ENCODE results near the gene CYTH1.

Gene CYTH1, protein sequence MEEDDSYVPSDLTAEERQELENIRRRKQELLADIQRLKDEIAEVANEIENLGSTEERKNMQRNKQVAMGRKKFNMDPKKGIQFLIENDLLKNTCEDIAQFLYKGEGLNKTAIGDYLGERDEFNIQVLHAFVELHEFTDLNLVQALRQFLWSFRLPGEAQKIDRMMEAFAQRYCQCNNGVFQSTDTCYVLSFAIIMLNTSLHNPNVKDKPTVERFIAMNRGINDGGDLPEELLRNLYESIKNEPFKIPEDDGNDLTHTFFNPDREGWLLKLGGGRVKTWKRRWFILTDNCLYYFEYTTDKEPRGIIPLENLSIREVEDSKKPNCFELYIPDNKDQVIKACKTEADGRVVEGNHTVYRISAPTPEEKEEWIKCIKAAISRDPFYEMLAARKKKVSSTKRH

DNA sequence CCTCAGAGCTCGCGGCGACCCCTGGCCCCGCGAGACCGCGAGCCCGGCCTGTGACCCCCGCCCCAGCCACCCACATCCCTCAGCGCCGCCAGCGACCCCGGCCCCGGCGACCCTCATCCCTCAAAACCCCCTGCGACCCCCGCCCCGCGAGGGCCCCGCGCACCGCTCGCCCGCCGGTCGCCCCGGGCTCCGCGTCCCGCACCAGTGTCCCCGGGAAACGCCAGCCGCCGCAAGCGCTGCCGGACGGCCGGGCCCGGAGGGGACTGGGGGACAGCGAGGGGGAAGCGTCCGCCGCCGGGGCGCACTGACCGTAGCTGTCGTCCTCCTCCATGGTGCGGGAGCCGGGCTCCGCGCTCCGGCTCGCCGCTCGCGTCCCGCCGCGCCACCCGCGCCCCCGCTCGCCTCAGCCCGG, at the start of gene CYTH1:
Gene CYTH1, minus strand, starts transcription at position 381 of the 412 bp plus-strand sequence. Its CDS starts 50 bp downstream, at position 331.
- Mint-ChIP-seq H3K4me1 (peaks cover 49% of the 10 kb centered on the region), H3K27ac (peak within 1 kb of the TSS; percentile 97), H3K9me3 (no peaks in the 10 kb centered on the region), H3K4me3 (peak within 1 kb of the TSS; percentile 90), H3K36me3 (peaks cover 53% of the 10 kb centered on the region)
- DNase-seq (ENCODE audit: low spot score in 2 of 2) = peak in 1 of 2 donors; percentile 74
- no peak for ATAC-seq

DNA sequence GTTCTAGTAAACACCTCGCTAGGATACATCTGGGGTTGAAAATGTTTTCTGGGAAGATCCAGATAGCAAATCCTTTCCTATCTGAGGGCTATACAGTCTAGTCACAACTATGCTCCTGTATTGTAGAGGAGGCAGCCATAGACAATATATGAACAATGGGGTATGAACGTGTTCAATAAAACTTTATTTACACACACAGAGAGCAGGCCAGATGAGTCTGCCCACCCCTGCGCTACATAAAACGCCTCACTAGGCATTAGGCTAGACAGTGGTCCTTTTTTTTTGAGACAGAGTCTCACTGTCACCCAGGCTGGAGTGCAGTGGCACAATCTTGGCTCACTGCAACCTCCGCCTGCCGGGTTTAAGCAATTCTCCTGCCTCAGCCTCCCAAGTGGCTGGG, 47.4 kb upstream of the CYTH1 start:
- Mint-ChIP-seq H3K4me3 (no peak overlapping the region), H3K9me3 (no peaks in the 10 kb centered on the region), H3K36me3 (peaks cover 100% of the 10 kb centered on the region), H3K27ac (no peak overlapping the region), H3K4me1 (peaks cover 29% of the 10 kb centered on the region)
- ATAC-seq = no peak
- DNase-seq (ENCODE audit: low spot score in 2 of 2) = no peak

DNA sequence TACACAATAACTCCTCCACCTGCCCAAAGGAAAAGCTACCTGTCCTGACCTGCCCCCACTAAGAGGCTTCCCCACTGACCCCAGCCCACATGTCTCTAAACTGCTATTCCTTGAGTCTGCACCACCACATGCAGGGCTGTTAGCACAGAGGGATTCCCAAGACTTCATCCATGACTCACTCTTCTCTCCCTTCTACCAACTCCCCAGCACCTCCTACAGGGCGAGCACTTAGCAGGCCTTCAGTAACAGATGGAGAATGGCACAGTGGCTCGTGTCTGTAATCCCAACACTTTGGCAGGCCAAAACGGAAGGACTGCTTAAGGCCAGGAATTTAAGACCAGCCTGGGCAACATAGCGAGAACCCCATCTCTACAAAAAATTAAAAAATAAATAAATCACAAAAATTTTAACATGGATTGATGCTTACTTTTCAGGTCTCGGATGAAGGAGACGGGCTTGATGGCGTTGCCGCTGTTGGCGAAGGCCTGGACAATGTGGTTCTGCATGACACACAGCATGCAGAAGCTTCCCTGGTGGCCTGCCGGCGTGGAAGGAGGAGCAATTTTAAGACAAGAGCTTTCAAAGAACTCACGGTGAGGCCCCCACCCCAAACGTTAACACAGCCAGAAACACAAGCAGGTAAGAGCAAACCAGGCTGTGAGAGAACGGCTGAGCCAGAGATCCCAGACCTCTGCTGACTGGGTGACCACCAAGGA, 46.6 kb upstream of the CYTH1 start:
- H3K9me3 Mint-ChIP-seq = no peaks in the 10 kb centered on the region
- H3K27ac Mint-ChIP-seq = peak overlapping the region; percentile 8
- peak; percentile 62 for ATAC-seq
- no peak for DNase-seq (ENCODE audit: low spot score in 2 of 2)
- H3K4me3 Mint-ChIP-seq = no peak overlapping the region
- peaks cover 100% of the 10 kb centered on the region for H3K36me3 Mint-ChIP-seq
- peaks cover 36% of the 10 kb centered on the region for H3K4me1 Mint-ChIP-seq

DNA sequence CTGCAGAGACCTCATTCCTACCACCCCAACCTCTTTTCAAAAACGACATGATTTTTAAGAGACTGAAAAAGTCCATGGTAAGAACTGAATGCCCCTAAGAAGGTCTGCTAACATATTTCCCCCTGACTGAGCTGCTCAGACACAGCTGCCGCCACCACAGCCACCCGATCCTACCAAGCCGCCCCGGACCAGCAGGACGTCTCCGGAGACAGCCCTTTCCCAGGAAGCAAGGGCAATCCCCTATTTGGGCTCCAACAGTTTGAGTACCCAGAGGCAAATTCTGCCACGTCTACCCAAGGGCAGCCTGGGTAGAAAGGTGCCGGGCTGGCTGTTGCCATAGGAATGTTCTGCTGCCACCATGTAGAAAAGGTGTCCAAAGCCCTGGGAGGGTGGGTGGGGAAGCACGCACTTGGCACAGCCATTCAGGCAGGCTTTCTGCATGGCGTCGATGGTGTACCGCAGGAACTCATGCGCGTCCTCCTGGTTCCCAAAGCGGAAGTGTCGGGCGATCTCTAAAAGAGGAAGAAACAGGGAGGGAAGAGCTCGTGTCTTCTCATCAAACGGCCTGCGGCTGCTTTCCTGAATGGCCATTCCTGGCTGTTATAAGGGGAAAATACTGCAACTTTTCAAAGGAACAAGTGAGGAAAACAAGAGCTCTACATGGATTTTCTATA, 44.9 kb upstream of the CYTH1 start:
- Mint-ChIP-seq H3K9me3 (no peaks in the 10 kb centered on the region), H3K27ac (no peak overlapping the region), H3K36me3 (peaks cover 100% of the 10 kb centered on the region), H3K4me3 (no peak overlapping the region), H3K4me1 (peaks cover 42% of the 10 kb centered on the region)
- ATAC-seq = no peak
- no peak for DNase-seq (ENCODE audit: low spot score in 2 of 2)

DNA sequence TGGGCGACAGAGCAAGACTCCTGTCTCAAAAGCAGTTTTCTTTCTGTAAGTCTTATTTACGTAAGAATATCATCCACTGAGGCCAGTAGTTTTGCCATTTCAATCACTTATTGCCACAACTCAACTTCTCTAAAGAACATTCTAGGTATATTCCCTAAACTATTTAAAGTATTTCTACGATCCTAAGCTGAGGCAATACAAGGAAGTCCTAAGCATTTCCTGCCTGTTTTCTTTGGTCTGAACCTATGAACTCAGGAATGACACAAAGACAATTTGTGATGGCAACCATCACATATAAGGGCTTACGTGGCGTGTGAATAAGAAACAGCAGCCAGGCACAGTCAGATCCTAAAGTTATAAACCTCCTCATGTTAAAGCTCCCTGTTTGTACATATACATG, 44.3 kb upstream of the CYTH1 start:
- Mint-ChIP-seq H3K4me3 (no peak overlapping the region), H3K36me3 (peaks cover 100% of the 10 kb centered on the region), H3K27ac (peak overlapping the region; percentile 78), H3K4me1 (peaks cover 42% of the 10 kb centered on the region), H3K9me3 (no peaks in the 10 kb centered on the region)
- DNase-seq (ENCODE audit: low spot score in 2 of 2) (no peak), ATAC-seq (no peak)

DNA sequence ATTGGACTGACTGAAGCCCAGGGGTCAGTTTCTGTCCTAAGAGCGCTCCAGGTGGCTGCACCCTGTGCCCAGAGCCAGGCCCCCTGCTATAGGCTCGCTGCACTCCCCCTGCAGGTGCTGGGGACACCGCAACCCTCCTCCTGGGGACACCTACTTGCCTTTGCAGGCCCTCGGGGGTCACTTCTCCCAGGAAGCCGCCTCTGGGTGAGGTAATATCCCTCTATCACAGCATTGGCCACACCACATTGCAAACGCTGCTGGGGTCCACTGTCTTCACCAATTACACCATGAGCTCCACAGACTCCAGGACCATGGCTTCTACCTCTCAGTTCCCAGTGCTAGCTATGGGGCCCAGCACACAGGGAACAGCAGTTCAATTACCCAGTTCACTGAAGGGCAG, 43.6 kb upstream of the CYTH1 start:
- peak overlapping the region; percentile 78 for H3K27ac Mint-ChIP-seq
- no peak for DNase-seq (ENCODE audit: low spot score in 2 of 2)
- H3K9me3 Mint-ChIP-seq = no peaks in the 10 kb centered on the region
- no peak overlapping the region for H3K4me3 Mint-ChIP-seq
- peaks cover 41% of the 10 kb centered on the region for H3K4me1 Mint-ChIP-seq
- H3K36me3 Mint-ChIP-seq = peaks cover 100% of the 10 kb centered on the region
- no peak for ATAC-seq

DNA sequence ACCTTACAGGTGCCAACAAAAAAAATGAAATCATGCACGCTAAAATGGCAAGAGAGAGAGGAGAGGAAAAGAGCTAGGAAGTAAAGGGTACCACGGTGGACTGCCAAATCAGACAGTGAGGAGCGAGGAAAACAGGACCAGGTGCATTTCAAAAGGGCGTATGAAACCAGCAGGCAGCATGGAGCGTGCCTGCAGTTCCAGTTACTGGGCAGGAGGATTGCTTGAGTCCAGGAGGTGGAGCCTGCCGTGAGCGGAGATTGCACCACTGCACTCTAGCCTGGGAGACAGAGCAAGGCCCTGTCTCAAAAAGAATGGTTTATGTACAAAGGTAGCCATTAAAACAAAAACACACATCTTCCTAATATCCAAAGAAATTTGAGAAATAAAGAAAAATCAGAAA, 42.2 kb upstream of the CYTH1 start:
- peak overlapping the region; percentile 87 for H3K27ac Mint-ChIP-seq
- DNase-seq (ENCODE audit: low spot score in 2 of 2) (no peak), ATAC-seq (no peak)
- H3K9me3 Mint-ChIP-seq = no peaks in the 10 kb centered on the region
- peaks cover 100% of the 10 kb centered on the region for H3K36me3 Mint-ChIP-seq
- peaks cover 45% of the 10 kb centered on the region for H3K4me1 Mint-ChIP-seq
- no peak overlapping the region for H3K4me3 Mint-ChIP-seq

DNA sequence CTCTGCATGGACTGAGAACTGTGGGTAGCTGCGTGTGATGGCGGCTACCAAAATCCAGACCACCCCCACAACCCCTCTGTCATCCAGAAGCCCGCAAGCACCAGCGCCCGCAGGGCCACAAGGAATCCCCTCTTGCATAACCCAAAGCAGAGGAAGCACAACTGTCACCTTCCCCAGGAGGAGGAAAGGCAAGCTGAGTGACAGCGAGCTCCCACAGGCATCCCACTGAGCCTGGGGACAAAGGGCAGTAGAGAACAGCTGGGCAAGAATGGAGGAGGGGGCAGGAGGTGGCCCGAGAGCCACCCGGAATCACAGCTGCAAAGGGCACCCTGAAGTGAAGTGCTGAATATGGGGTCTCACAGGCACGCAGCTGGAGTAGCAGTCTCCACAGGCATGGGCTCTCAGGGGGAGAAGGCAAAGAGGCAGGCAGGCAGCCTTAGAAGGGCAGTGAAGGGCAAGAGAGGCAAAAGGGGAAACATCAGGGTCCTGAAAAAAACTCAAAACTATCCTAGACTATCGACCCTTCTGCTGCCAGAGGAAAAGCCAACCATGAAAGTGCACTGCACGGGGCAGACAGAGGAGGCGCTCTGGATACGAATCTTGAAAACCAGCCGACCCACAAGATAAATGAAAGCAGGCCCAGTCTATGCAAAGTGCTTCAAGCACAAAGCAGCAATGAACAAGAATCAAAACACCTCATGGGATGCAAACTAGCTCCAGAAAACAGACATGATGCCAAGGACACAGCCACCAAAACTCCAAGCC, 41.4 kb upstream of the CYTH1 start:
- H3K4me1 Mint-ChIP-seq = peaks cover 51% of the 10 kb centered on the region
- peaks cover 100% of the 10 kb centered on the region for H3K36me3 Mint-ChIP-seq
- H3K9me3 Mint-ChIP-seq = no peaks in the 10 kb centered on the region
- ATAC-seq = no peak
- peak overlapping the region; percentile 87 for H3K27ac Mint-ChIP-seq
- DNase-seq (ENCODE audit: low spot score in 2 of 2) = no peak
- H3K4me3 Mint-ChIP-seq = no peak overlapping the region

DNA sequence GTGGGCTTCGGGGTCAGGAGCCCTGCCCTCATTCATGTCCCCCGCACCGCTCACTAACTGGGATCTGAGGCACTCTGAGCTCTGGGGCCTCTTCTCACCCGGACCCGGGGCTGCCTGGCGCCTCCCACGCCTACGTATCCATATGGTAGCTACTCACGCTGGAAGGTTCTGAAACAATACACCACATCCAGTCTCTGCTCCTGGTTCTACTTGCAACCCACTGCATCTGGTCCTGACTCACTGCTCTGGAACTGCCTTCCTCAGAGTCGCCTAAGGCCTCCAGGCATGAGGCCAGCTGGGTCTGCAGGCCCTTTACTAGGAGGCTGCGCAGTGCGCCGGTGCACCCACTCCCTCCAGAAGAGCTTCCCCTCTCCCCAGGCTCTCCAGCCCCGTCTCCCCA, 40.5 kb upstream of the CYTH1 start:
- DNase-seq (ENCODE audit: low spot score in 2 of 2) (no peak), ATAC-seq (no peak)
- Mint-ChIP-seq H3K4me3 (no peak overlapping the region), H3K36me3 (peaks cover 100% of the 10 kb centered on the region), H3K4me1 (peaks cover 53% of the 10 kb centered on the region), H3K9me3 (no peaks in the 10 kb centered on the region), H3K27ac (peak overlapping the region; percentile 87)

DNA sequence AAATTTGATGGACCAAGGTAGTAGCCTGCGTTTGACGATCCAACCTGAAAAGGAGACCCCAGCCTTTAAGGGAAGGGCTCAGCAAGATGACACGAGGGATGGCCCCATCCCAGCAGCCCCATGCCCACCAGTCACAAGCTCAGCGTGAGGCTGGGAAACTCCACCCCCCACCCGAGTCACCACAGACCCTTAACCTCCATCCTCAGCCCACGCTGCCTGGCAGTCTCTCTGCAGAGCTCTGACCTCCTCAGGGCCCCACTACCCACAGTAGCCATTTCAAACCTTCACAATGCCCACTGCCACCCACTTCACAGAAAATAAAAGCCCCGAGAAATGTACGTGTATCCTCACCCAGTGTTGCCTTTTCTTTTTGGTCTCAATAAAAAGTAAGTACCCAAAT, 39.9 kb upstream of the CYTH1 start:
- H3K4me1 Mint-ChIP-seq = peaks cover 59% of the 10 kb centered on the region
- peaks cover 100% of the 10 kb centered on the region for H3K36me3 Mint-ChIP-seq
- peak overlapping the region; percentile 87 for H3K27ac Mint-ChIP-seq
- ATAC-seq (no peak), DNase-seq (ENCODE audit: low spot score in 2 of 2) (no peak)
- no peaks in the 10 kb centered on the region for H3K9me3 Mint-ChIP-seq
- no peak overlapping the region for H3K4me3 Mint-ChIP-seq

DNA sequence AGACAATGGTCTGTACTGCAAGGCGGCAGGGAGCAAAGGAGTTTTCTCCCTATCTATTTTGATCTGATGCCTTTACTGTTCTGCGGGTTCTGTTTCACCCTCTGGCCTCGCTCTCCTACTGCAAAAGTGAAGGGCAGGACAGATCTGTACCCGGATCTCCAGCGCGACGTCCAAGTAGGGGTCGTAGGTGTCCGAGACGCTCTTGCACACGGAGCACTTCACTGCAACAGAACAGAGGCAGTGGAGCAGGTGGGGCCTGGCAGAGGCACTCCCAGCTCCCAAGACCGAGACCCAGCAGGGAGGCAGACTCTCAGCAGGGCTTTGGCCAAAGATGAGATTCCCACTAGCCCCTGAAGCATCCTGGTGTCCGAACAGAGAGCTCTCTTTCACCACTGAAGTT, 38.8 kb upstream of the CYTH1 start:
- no peak overlapping the region for H3K27ac Mint-ChIP-seq
- no peak for ATAC-seq
- peaks cover 65% of the 10 kb centered on the region for H3K4me1 Mint-ChIP-seq
- no peaks in the 10 kb centered on the region for H3K9me3 Mint-ChIP-seq
- peaks cover 100% of the 10 kb centered on the region for H3K36me3 Mint-ChIP-seq
- no peak overlapping the region for H3K4me3 Mint-ChIP-seq
- no peak for DNase-seq (ENCODE audit: low spot score in 2 of 2)

DNA sequence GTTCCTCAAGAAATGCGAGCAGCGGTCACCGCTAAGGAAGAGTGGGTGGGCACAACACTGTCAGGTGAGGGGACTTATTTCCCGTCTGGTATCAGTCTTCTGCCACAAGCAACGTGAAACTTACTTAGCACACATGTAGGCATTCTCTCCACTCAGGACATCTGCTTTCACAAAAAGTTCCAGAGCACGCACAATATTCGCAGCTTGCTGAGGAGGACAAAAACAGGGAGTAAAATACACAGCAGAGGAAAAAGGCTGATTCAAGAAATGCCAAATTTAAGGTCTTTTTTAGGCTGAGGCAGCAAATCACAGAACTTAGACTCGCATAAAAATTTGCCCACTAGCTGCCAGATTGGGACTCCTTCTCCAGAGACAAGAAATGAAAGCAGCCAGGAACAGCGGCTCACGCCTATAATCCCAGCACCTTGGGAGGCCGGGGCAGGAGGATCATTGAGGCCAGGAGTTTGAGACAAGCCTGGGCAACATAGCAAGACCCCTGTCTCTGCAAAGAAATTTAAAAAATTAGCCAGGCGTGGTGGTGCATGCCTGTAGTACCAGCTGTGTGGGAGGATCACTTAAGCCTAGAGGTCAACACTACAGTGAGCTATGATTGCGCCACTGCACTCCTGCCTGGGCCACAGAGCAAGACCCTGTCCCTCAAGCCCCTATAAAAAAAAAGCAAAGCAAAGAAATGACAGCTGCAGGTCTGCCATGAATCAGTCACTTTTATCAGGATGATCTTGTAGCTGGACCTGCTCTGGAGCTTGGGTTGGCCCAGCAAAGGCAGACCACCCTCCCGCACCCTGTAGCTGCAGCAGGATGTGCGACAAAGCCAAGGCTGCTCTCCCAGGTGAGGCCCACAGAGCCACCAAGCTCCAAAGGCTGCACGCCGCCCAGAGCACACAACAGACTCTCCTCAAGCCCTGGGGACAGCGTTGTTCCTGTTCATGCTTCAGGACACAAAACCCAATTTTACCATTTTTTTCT, 38.0 kb upstream of the CYTH1 start:
- ATAC-seq (no peak), DNase-seq (ENCODE audit: low spot score in 2 of 2) (no peak)
- Mint-ChIP-seq H3K4me3 (peak overlapping the region; percentile 44), H3K36me3 (peaks cover 100% of the 10 kb centered on the region), H3K4me1 (peaks cover 59% of the 10 kb centered on the region), H3K9me3 (no peaks in the 10 kb centered on the region), H3K27ac (peak overlapping the region; percentile 82)

DNA sequence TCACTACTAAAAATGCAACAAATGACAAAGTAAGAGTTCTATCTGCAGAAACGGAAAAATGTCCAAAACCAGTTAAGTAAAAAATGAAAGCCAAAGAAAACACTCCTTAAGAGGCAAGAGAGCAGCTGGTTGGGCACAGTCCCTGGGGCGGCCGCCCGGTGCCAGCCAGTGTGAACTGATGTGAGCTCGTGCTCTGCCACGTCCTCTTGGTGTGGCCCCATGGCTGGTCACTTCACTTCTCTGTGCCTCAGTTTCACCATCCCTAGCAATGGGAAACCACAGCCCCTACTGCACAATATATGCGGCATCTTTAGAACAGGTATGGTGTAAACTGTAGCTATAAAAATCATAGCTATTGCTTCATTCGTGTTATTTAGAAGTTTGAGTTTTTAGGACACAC, 37.3 kb upstream of the CYTH1 start:
- peak overlapping the region; percentile 82 for H3K27ac Mint-ChIP-seq
- no peak for DNase-seq (ENCODE audit: low spot score in 2 of 2)
- ATAC-seq = no peak
- H3K4me1 Mint-ChIP-seq = peaks cover 59% of the 10 kb centered on the region
- no peaks in the 10 kb centered on the region for H3K9me3 Mint-ChIP-seq
- H3K4me3 Mint-ChIP-seq = peak overlapping the region; percentile 44
- H3K36me3 Mint-ChIP-seq = peaks cover 100% of the 10 kb centered on the region

DNA sequence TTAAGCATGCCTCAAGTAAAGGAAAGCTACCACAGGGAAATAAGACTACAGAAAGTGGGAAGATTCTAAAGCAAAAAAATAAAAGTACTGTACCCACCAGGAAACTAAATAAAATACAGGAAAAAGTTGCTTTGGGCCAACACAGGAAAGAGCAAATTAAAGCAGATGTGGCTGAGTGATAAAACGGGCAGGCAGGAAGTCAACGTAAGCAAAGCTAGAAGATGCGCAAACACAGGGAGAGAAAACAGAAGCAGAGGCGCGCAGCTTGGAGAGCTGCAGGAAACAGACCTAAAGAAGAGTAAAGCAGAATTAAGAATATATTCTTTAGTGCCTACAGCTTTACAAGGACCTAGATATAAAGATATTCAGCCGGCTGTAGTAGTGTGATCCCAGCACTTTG, 36.9 kb upstream of the CYTH1 start:
- peaks cover 100% of the 10 kb centered on the region for H3K36me3 Mint-ChIP-seq
- H3K4me3 Mint-ChIP-seq = peak overlapping the region; percentile 44
- peaks cover 54% of the 10 kb centered on the region for H3K4me1 Mint-ChIP-seq
- peak overlapping the region; percentile 82 for H3K27ac Mint-ChIP-seq
- ATAC-seq (no peak), DNase-seq (ENCODE audit: low spot score in 2 of 2) (no peak)
- no peaks in the 10 kb centered on the region for H3K9me3 Mint-ChIP-seq
